HG02840 (cell line): ENCODE results near the gene ARVCF.

Experiments used
- ATAC-seq: cut with Tn5 transposase; IDR thresholded peaks from one replicate; pipeline ENCODE4 v1.9.1; 2021; ENCODE audit warnings: mild to moderate bottlenecking, moderate library complexity, moderate number of reproducible peaks; ENCODE audit not compliant: unreplicated experiment, low FRiP score

The ARVCF gene

DNA sequence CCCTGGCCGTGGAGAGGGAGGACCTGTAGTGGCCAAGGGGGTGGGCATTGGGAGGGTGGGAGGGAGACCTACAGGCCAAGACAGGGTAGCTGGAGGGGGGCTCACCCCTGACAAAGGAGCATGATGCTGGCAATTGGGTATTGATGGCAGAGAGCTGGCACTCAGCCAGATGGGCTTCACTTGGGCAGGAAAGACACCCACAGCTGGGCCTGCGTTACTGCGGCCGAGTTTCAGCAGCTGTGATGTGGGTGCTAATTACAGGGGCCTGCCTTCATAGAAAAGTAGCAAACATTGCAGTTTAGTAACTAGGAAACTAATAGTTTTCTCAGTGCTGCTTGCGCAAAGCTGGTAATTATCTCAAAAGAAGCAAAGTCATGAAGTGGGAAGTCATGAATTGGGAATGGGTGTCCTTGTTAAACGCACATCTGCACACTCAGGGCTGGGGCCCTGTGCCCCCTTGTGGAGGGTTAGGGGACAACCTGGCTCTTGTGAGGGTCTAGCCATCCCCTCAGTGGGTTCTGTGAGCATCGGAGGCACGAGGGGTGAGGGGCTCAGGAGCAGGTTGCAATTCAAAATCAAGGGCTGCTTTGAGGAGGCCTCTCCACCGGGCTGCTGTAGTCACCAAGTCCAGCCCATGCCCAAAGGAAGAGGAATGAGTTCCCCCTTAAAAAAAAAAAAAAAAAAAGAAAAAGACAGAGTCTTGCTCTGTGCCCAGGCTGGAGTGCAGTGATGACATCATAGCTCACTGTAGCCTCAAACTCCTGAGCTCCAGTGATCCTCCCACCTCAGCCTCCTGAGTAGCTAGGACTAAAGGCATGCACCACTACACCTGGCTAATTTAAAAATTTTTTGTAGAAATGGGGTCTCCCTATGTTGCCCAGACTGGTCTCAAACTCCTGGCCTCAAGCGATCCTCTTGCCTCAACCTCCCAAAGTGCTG is 50.6 kb downstream of the ARVCF start:
- ATAC-seq: no peak

DNA sequence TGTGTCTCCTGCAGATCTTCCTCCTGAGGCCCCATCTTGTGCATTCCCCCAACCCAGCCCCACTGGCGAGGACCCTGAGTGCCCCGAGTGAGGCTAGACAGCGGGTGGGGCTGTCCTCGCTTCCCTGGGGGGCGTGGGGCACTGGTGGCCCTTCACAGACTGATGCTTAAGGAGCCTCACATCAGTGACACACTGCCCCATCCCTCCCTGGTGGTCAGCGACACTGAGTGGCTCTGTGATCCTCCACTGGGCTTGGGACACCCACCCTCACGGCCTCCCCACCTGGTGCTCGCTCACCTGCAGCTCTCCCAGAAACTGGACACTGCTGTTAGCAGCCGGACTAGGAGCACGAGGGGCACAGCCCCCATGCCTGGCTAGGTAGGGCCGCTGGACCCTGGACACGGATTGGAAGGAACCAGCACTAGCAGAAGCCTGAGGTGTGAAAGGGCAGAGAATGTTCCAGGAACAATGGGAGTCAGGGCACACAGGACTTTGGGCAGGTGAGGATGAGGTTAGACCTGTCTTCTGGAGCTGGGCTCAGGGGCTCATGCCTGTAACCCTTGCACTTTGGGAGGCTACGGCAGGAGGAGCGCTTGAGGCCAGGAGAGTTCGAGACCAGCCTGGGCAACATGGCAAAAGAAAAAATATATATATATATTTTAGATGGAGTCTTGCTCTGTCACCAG is 51.8 kb downstream of the ARVCF start:
- ATAC-seq: no peak

DNA sequence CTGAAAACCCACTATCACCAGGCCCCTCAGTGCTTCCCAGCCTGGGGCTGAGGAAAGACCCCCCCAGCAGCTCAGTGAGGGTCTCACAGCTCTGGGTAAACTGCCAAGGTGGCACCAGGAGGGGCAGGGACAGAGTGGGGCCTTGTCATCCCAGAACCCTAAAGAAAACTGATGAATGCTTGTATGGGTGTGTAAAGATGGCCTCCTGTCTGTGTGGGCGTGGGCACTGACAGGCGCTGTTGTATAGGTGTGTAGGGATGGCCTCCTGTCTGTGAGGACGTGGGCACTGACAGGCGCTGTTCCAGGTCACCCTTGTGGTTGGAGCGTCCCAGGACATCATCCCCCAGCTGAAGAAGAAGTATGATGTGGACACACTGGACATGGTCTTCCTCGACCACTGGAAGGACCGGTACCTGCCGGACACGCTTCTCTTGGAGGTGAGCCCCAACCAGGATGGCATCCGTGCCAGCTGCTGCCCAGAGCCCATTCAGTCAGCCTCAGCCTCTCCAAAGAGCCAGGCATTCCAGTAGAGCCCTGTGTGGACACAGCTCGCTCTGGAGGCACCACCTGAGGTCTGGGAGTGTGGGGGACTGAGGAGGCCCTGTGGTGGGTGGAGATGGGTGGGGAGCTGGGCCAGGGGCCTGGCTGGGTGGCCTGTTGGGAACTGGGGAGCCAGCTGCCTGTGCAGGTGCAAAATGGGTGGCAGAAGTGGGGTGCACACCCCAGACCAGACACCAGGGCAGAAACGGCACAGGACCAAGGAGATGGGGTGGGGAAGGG is 52.6 kb downstream of the ARVCF start:
- no peak for ATAC-seq

DNA sequence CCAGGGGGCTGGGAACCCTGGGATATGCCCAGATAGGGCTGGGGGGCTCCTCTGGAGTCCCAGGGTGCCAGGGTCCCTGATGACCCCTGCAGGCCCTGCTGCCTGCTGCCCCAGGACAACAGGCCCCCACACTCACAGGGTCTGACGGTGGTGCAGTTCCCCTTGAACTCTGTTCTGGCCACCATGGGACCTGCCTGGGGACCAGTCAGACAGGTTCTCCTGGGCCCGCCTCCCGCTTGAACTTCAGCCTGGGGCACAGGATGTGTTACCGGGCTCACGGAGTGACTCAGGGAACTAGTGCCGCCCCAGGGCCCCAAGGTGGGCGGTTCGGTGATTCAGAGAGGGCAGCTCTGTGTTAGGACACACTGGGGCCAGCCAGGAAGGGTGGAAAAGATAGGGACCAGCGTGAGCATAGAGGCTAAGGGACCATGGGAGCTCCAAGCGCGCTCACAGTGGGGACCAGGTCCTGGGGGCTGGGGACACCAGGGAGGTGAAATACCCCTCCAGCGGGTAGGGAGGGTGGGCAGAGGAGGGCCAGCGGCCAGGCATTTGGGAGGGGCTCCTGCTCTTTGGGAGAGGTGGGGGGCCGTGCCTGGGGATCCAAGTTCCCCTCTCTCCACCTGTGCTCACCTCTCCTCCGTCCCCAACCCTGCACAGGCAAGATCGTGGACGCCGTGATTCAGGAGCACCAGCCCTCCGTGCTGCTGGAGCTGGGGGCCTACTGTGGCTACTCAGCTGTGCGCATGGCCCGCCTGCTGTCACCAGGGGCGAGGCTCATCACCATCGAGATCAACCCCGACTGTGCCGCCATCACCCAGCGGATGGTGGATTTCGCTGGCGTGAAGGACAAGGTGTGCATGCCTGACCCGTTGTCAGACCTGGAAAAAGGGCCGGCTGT is 53.5 kb downstream of the ARVCF start:
- ATAC-seq: no peak

DNA sequence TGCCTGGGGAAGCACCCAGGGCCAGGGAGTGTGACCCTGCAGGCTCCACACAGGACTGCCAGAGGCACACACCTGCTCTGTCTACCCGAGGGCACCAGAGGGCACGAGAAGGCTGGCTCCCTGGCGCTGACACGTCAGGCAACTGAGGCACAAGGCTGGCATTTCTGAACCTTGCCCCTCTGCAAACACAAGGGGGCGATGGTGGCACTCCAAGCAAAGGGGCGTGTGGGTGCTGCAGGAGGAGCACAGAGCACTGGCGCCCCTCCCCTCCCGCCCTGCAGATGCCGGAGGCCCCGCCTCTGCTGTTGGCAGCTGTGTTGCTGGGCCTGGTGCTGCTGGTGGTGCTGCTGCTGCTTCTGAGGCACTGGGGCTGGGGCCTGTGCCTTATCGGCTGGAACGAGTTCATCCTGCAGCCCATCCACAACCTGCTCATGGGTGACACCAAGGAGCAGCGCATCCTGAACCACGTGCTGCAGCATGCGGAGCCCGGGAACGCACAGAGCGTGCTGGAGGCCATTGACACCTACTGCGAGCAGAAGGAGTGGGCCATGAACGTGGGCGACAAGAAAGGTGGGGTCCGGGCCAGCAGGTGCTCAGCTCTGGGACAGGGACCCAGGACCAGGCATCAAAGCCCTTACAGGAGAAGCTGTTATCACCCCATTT is 54.2 kb downstream of the ARVCF start:
- ATAC-seq: no peak

DNA sequence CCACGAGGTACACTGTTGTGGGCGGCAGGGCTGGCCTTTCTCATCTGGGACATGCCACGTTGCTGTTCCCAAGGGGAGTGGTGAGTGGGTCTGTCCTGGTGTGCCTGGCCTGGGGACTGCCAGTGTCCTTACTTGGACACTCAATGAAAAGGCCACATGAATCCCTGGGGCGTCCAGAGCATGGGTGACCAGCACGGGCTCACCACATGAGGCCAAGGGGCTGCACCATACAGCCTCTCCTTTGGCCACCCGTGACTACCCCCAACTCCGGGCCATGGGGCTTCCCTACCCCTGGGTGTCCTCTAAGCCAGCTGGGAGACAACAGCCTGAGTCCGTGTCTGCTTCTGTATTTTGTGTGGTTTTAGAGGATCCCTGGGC is 54.8 kb downstream of the ARVCF start:
- ATAC-seq: no peak

DNA sequence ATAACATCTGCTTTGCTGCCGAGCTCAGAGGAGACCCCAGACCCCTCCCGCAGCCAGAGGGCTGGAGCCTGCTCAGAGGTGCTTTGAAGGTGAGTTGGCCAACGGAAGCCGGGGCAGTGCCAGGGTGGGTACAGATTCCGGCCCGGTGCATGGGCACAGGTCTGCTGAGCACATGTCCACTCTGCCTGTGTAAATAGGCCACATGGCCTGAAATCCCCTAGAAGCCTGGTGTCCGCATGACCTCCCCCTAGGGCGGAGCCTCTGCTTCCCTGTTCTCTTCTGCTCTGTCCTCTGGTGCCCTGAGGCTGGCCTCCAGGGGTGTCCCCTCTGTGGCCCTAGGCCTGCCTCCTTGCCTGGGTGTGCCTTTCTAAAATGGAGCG is 55.4 kb downstream of the ARVCF start:
- ATAC-seq: no peak

DNA sequence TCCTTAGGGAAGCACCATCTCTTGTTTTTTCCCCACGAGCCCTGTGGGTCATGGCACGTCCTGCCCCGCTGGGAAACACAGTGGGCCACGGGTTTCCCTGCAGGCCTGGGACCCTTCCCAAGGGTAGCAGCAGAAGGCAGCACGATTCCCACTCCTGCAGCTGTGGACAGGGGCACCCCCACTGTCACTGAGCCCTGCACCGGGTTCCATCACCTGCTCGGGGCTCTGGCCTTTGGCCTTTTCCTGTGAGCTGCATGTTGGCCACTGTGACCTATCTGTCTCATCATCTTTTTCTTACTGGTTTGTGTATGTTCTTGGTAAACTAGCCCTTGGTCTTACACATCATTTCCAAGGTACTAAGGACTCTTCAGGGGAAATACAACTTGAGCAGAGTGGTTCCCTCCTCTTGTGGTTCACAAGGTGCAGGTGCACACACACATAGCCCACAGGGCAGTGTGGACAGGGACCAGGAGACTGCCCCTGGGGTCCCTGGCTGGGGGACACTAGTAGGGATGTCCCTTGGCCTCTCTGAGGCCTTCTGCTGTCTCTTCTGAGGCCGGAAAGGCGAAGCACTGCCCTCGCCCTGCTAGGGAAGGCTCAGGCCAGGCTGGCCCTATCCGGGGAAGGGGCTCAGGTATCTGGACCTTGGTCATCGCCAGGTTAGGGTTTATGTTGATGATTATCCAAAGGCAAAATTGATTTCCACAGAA is 56.0 kb downstream of the ARVCF start:
- ATAC-seq: no peak

DNA sequence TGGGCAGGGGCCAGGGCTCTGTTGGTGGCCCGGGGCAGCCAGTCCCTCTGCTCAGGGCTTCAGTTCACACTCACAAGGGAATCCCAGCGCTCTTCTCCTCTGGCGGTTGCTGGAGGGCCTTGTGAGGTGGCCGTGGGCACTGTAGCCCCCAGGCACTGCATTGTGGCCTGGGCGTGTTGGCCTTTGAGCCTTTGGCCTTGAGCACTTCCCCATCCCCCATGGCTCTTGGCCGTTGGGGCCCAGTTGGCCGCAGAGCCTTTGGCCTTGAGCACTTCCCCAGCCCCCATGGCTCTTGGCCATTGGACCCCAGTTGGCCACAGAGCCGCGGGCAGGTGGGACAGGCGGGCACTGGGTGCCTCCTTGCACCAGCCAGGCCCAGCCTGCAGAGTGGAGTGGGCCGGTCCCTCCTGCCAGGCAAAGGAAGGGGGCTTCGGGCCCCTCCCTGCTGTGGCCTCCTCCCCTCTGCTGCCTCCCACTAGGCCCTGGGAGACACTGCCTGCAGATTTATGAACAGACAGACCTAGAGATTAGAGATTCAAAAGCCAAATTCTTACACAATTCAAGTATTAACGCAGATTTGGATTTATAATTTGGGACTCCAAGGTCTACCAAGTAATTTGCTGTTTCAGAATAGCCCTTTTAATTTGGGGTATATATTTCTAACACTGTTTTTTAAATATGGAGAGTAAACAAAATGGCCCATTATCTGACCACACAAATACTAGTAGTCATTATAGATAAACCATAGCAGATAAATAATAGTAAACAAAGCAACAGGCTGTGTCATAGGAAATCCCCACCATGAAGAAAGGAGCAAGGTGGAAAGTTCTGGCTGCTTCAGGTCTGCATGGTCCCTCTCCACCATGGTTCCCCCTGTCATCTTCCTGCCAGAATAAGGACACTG is 56.8 kb downstream of the ARVCF start:
- ATAC-seq: no peak

DNA sequence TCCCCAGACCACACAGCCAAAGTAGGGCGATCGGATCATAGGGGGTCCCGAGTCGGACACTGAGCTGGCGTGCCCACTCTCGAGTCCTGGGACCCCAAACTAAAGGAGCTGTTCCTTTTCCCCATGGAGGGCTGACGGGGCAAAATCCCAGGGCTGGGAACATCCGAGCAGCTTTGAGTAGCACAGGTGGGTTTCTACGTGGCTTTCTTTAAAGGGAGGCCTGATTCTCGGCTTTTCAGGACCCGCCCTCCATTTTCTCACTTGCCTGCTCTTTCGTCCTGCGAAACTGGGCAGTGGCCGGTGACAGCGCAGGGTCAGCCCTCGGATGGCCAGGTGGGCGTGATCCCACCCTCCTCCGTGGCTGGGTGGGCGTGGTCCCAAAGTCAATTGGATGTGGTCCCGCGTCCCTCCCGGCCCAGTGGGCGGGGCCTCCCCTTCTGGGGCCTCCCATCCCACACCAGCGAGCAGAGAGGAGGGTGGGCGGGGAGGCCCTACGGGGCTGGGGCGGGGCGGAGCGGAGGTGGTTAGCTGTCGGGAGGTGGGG is 57.5 kb downstream of the ARVCF start:
- no peak for ATAC-seq

DNA sequence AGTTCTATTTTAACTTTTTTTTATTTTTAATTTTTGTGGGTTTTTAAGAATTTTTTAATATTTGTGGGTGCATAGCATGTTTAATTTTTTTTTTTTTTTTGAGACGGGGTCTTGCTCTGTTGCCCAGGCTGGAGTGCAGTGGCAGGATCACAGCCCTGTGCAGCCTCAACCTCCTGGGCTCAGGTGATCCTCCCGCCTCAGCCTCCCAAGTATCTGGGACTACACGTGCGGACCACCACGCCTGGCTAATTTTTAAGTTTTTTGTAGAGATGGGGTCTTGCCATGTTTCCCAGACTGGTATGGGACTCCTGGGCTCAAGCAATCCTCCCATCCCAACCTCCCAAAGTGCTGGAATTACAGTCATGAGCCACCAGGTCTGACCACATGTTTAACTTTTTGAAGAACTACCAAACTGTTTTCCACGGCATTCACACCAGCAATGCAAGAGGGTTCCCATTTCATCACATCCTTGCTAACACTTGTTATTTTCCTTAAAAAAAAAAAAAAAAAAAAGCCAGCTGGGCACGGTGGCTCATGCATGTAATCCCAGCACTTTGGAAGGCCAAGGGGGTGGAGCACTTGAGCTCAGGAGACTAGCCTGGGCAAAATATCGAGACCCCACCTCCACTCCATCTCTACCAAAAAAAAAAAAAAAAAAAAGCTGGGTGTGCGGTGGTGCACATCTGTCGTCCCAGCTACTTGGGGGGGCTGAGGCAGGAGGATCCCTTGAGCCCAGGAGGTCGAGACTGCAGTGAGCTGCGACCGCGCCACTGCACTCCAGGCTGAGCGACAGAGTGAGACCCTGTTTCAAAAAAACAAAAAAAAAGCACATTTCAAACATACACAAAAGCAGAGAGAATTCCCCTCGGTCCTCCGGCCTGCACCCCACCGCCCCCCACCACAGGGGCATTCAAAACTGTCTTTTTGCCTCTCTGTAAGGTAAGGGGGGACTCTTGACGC is 58.3 kb downstream of the ARVCF start:
- ATAC-seq: no peak

DNA sequence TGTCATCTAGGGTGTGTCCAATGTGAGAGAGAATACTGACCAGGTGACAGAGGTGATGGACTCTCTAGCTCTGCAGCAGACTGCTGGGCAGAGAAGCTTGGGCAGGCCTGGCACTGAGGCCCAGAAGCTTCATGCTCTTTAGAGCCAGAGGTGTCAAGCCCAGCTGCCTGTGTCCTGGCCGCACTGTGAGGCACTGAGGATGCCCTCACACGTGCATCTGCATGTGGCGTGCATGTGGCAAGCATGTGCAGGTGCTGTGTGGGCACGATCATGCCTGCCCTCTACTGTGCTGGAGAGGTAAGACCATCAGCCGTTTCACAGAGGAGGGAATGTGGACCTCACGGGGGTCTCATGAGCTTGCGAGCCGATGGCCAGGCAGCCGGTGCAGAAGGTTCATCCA is 59.2 kb downstream of the ARVCF start:
- ATAC-seq: no peak

DNA sequence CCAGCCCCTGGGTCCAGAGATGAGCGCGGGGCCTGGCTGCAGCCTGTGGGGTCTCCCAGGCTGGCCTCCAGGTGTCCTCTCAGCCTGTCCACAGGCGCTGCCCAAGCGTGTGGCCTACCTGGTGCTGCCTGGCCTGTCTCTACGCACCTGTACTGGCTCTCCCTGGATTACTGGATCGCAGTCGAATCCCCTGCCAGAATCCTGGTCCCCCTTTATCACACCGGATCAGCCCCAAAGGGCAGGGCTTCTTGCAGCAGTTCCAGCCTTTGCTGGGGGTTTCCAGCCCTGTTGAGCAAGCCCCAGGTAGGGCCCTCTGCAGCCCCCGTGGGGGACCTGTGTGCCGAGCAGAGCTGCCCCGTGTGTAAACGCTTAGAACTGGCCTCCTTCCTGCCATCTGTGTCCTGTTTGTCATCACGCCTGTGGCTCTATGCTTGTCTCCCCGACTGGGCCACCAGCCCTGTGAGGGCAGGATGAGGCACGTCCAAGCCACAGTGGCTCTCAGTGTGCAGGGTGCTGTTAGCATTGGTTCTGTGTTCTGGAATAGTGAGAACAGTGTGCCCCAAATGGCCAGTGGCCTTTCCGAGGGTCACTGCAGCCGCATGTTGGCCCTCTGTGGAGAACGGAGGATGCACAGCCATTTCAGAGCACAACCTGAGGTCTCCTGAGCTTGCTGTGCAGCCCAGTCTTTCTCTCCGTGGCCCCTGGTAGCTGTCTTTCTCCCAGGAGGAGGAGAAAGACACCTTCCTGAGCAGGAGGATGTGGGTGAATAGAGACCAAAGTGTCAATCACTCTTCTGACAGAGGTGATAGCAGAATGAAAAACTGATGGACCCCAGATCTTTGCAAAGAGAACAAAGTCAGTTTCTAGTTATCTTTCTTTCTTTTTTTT is 61.1 kb downstream of the ARVCF start:
- ATAC-seq: no peak

DNA sequence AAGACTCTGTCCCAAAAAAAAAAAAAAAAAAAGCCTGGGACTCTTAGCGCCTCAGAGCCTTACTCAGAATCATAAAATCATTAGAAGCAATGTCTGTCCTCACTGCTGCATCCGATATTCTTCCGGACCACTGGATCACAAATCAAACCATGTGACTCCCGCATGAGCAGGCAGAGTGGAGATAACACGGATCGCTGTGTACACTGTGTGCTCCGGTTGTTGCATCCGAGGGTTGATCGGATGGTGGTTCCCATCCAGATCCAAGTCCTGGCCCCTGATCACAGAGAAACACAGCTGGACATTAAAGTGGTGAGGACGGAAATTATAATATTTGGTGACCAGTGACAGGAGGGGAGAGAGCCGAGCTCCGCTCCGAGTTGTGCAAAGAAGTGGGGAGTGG is 65.3 kb downstream of the ARVCF start:
- no peak for ATAC-seq

DNA sequence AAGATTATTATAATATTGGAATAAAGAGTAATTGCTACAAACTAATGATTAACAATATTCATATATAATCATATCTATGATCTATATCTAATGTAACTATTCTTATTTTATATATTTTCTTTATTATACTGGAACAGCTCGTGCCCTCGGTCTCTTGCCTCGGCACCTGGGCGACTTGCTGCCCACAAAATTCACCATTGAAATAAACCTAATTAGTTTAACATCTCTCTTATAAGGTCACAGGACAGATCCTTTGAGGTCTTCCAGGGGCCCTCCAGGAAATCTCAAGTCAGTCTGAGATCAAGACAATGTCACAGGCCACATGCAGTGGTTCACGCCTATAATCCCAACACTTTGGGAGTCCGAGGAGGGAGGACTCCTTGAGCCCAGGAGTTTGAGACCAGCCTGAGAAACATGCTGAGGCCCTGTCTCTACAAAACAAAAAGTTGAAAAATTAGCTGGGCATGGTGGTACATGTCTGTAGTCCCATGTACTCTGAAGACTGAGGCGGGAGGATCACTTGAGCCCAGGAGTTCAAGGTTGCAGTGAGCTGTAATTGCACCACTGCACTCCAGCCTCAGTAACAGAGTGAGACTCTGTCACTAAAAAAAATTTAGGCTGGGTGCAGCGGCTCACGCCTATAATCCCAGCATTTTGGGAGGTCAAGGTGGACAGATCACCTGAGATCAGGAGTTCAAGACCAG is 68.4 kb downstream of the ARVCF start:
- no peak for ATAC-seq
